Activated CD8-positive, alpha-beta memory T cell treated with anti-CD3 and anti-CD28 coated beads for 1 hour (primary cell): ENCODE measurements around the gene TCP11L2.
"Not testable (repeated sequence)": the region's sequence is repeated elsewhere in the genome, so short reads cannot be mapped to it uniquely, and the experiment has no call there.

Source experiments
- DNase-seq, 2 donors: peaks; one replicate each; pipeline ENCODE4 v3.0.0-alpha.2; 2020; ENCODE audit warnings: low read depth in 1 of 2; ENCODE audit errors: extremely low read depth in 1 of 2

The TCP11L2 gene

GRCh38 chr12:106341086-106341877 lies 38.7 kb downstream of the TCP11L2 start:
- no peak for DNase-seq

GRCh38 chr12:106342397-106343213 lies 40.1 kb downstream of the TCP11L2 start:
- DNase-seq: no peak

GRCh38 chr12:106343214-106343528 lies 40.6 kb downstream of the TCP11L2 start:
- no peak for DNase-seq

GRCh38 chr12:106344131-106344530 lies 41.6 kb downstream of the TCP11L2 start:
- DNase-seq: no peak

GRCh38 chr12:106345746-106346145 lies 43.2 kb downstream of the TCP11L2 start:
- no peak for DNase-seq

- DNase-seq: no peak
Observed at GRCh38 chr12:106348411-106348810, 45.9 kb downstream of the TCP11L2 start.

- no peak for DNase-seq
Observed at GRCh38 chr12:106353175-106353574, 50.6 kb downstream of the TCP11L2 start.

- DNase-seq: peak; percentile 91 to 92
Observed at GRCh38 chr12:106357549-106358395, 55.2 kb downstream of the TCP11L2 start, which contains the start of gene POLR3B. POLR3B (plus strand) TSS chr12:106357748; CDS start chr12:106357880, 132 bp downstream.

- no peak for DNase-seq
Observed at GRCh38 chr12:106358396-106359241, 56.1 kb downstream of the TCP11L2 start.

GRCh38 chr12:106359646-106360399 lies 57.3 kb downstream of the TCP11L2 start:
- no peak for DNase-seq

GRCh38 chr12:106360400-106360994 lies 58.0 kb downstream of the TCP11L2 start:
- no peak for DNase-seq

- DNase-seq: no peak
Observed at GRCh38 chr12:106362971-106363370, 60.4 kb downstream of the TCP11L2 start.

GRCh38 chr12:106364261-106364660 lies 61.7 kb downstream of the TCP11L2 start:
- DNase-seq: no peak

GRCh38 chr12:106369624-106370346 lies 67.3 kb downstream of the TCP11L2 start:
- no peak for DNase-seq

GRCh38 chr12:106378788-106379187 lies 76.3 kb downstream of the TCP11L2 start:
- no peak for DNase-seq

- DNase-seq: no peak
Observed at GRCh38 chr12:106380954-106381353, 78.4 kb downstream of the TCP11L2 start.

GRCh38 chr12:106381866-106382265 lies 79.3 kb downstream of the TCP11L2 start:
- DNase-seq: not testable (repeated sequence)

- DNase-seq: no peak
Observed at GRCh38 chr12:106386813-106387535, 84.4 kb downstream of the TCP11L2 start.
